GM18520 (cell line): ENCODE data around the gene TUG1.
A peak's percentile ranks its signal among the peaks of the same experiment; 100 is the strongest.

Source experiments
- ATAC-seq: cut with Tn5 transposase; IDR thresholded peaks from one replicate; pipeline ENCODE4 v1.9.1; 2021; ENCODE audit not compliant: unreplicated experiment

TUG1 gene

GRCh38 chr22:30947173-30947815 is 21.8 kb upstream of the TUG1 start:
- no peak for ATAC-seq

GRCh38 chr22:30947816-30948454 is 21.1 kb upstream of the TUG1 start:
- no peak for ATAC-seq

- ATAC-seq = no peak
Measured at GRCh38 chr22:30948930-30949342, 20.1 kb upstream of the TUG1 start.

GRCh38 chr22:30949934-30950660 is 19.0 kb upstream of the TUG1 start:
- ATAC-seq = no peak

GRCh38 chr22:30953206-30953605 is 15.9 kb upstream of the TUG1 start:
- ATAC-seq = no peak

GRCh38 chr22:30955153-30955552 is 13.9 kb upstream of the TUG1 start:
- no peak for ATAC-seq

- no peak for ATAC-seq
Measured at GRCh38 chr22:30964858-30965257, 4.2 kb upstream of the TUG1 start.

- ATAC-seq = peak; percentile 13
Measured at GRCh38 chr22:30968015-30968923, 796 bp upstream of the TUG1 start, which contains the start of gene MORC2. MORC2 (minus strand) TSS chr22:30968774; CDS start chr22:30967889, 885 bp downstream.

GRCh38 chr22:30969532-30970355 is 679 bp downstream of the TUG1 start:
- ATAC-seq = peak; percentile 16

GRCh38 chr22:30970356-30970746 is 1.3 kb downstream of the TUG1 start:
- no peak for ATAC-seq

GRCh38 chr22:30978304-30978962 is 9.4 kb downstream of the TUG1 start:
- ATAC-seq = no peak

- no peak for ATAC-seq
Measured at GRCh38 chr22:30979932-30980331, 10.9 kb downstream of the TUG1 start.

GRCh38 chr22:30982512-30982911 is 13.4 kb downstream of the TUG1 start:
- ATAC-seq = no peak

GRCh38 chr22:30984317-30984716 is 15.3 kb downstream of the TUG1 start:
- ATAC-seq = no peak

- ATAC-seq = no peak
Measured at GRCh38 chr22:30985561-30986208, 16.6 kb downstream of the TUG1 start.

- ATAC-seq = no peak
Measured at GRCh38 chr22:30989474-30989873, 20.4 kb downstream of the TUG1 start.

- no peak for ATAC-seq
Measured at GRCh38 chr22:30990690-30991089, 21.6 kb downstream of the TUG1 start.

GRCh38 chr22:30992565-30992964 is 23.5 kb downstream of the TUG1 start:
- no peak for ATAC-seq

- no peak for ATAC-seq
Measured at GRCh38 chr22:30994960-30995359, 25.9 kb downstream of the TUG1 start.
